AG09319 (cell line): ENCODE results near the gene ATP6V1F.

ENCODE experiments used
- DNase-seq: peaks from one replicate; pipeline ENCODE4 v3.0.0-alpha.2; 2010; ENCODE audit warnings: low read depth; ENCODE audit errors: extremely low read depth
- CTCF ChIP-seq: IDR thresholded peaks from 2 replicates; pipeline ENCODE4 v1.5.1; 2011; ENCODE audit warnings: low read depth, mild to moderate bottlenecking, inconsistent platforms, low read length, moderate library complexity

ATP6V1F gene

DNA sequence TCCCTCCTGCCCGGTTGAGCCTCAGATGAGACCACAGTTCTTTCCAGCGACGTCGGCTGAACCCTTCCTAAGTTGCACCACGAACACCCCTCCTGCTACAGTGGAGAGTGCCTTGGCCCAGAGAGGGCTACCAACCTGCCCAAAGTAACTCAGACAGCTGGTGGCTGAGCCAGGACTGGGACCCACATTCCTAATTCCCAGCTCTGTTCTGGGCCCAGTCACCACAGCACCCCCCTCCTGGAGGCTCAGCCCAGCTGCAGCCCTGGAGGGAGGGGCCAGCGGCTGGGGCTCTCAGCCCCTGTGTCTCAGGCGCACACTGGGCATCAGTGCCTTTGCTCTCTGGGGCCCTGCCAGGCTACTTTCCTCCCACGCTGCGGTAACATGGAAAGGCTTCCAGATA is 10.6 kb downstream of the ATP6V1F start:
- TF ChIP-seq CTCF, result no peak
- no peak for DNase-seq

DNA sequence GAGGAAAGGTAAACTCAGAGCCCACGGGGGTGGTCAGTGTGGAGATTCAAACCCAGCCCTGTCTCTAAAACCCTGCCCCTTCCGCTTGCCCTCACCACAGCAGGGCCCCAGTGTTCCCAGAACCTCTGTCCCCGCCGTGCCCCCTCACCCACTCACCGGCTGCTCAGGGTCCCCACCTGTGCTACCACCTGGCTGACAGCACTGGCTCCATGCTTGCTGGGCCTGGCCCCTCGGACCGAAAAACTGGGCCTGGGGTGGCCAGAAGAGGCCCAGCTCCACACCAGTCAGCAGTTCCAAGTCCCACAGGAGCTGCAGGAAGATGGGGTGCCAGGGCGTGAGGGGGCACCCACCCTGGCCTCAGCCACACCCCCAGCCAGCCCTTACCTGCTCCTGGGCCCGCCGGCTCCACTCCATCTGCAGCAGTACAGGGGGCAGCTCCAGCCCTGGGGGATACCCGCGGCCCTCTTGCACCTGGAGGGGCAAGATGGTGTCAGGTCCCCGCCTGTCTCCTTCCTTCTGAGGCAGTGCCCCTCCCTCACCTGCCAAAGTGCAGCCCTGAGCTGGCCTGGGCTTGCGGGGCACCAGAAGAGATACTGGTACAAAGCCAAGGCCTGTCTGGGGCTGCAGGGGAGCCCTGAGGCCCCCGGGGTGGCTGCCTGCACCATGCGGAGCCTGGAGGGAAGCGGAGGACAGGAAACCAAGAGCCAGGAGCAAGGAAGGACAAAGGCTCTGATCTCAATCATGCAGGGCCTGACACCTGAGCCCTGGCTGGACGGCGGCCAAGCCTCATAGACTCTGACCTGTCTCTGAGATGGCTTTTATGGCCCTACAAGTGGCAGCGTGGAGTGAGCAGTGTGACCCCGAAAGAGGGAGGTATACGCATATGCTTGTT is 11.7 kb downstream of the ATP6V1F start:
- TF ChIP-seq CTCF, result no peak
- DNase-seq, result no peak

GRCh38 chr7:128875523-128875948 is 12.9 kb downstream of the ATP6V1F start:
- no peak for DNase-seq
- no peak for TF ChIP-seq CTCF

GRCh38 chr7:128876127-128876526 is 13.5 kb downstream of the ATP6V1F start:
- TF ChIP-seq CTCF, result no peak
- no peak for DNase-seq

- no peak for DNase-seq
- no peak for TF ChIP-seq CTCF
Observed at GRCh38 chr7:128876586-128876977, 13.9 kb downstream of the ATP6V1F start.

DNA sequence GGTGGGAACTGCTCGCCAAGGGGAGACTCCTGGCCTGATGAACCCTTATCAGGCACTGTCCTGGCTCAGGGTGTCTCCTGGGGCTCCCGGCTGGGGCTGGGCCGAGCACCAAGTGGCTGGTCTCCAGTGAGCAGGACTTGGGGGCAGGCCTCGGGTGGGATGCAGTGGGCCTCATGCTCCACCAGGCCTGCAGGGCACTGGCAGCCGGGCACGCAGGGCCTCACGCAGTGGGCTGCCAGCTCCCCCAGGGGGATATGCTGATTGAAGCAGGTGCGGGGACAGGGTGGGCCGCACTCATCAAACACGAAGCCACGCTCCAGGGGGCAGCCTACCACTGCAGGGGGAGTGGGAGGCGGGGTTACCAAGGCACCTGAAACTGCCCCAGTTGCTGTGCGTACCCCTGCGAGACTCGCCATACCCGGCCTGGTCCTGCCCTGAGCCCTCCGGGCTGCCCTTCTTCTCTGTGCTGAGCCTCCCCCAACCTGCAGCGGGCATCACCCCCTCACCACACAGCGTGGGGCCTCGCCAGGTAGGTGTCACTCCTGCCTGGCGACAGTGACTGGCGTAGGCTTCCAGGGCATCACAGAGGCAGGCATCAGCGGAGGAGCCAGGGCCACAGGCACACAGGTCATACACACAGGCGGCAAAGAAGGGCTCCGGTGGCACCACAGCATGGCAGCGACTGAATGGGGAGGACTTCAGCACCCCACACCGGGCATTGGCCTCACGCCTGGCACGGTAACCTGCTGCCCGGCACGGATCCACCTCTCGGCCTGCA is 14.5 kb downstream of the ATP6V1F start:
- DNase-seq, result no peak
- no peak for TF ChIP-seq CTCF

DNA sequence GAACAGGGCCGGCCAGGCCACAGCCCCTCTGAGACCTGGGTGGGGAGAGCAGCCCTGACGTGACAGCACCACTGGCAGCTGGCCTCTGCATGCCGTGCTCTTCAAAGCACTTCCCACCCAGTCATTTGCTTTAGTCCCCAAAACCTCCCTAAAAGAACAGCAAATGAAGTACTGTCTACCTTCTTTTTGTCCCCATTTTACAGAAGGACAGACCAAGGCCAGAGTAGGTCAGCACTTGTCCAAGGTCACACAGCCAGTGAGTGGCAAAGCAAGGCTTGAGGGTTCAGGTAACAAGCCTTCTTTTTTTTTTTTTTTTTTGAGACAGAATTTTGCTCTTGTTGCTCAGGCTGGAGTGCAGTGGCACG is 15.1 kb downstream of the ATP6V1F start:
- no peak for TF ChIP-seq CTCF
- no peak for DNase-seq
